AG04449 (cell line): ENCODE measurements around the gene SMLR1.

ENCODE experiments used
- CTCF ChIA-PET: fragments of 350-600 bp; formaldehyde crosslinking; extraction: SDS; loops from one replicate; lab custom pipeline; 2021; ENCODE audit warnings: antibody characterized with exemption; lab: Yijun Ruan, JAX
- POLR2A ChIA-PET: fragments of 400-600, 350-600 bp; formaldehyde crosslinking; extraction: SDS; loops from one replicate; lab custom pipeline; 2020; ENCODE audit warnings: antibody characterized with exemption, inconsistent platforms; lab: Yijun Ruan, JAX
- DNase-seq: peaks from one replicate; pipeline ENCODE4 v3.0.0-alpha.2; 2010; ENCODE audit warnings: low read depth, low spot score
- H3K4me3 ChIP-seq: 2 replicates; pipeline ENCODE4 v1.5.1; 2011; ENCODE audit warnings: low read depth, mild to moderate bottlenecking, control low read depth, low read length
- TF ChIP-seq, protein P1 (sequence below): IDR thresholded peaks from one replicate; pipeline ENCODE4 v1.5.1; 2011; ENCODE audit warnings: mild to moderate bottlenecking, moderate library complexity, low read length, control low read depth, inconsistent platforms; ENCODE audit not compliant: insufficient read depth; ENCODE audit errors: missing control alignments

Gene SMLR1

GRCh38 chr6:130872250-130873095 is 45.3 kb downstream of the SMLR1 start:
- no peak overlapping the region for H3K4me3 ChIP-seq
- ChIA-PET POLR2A (no interaction called here), CTCF (interaction anchor here (0.7 to 6.1 kb wide), 28 partner anchors 8 to 825 kb away, joined by 3 to 58 read pairs (median 5); no protein-coding TSS in a partner anchor)
- DNase-seq = no peak
- TF ChIP-seq, protein P1, sequence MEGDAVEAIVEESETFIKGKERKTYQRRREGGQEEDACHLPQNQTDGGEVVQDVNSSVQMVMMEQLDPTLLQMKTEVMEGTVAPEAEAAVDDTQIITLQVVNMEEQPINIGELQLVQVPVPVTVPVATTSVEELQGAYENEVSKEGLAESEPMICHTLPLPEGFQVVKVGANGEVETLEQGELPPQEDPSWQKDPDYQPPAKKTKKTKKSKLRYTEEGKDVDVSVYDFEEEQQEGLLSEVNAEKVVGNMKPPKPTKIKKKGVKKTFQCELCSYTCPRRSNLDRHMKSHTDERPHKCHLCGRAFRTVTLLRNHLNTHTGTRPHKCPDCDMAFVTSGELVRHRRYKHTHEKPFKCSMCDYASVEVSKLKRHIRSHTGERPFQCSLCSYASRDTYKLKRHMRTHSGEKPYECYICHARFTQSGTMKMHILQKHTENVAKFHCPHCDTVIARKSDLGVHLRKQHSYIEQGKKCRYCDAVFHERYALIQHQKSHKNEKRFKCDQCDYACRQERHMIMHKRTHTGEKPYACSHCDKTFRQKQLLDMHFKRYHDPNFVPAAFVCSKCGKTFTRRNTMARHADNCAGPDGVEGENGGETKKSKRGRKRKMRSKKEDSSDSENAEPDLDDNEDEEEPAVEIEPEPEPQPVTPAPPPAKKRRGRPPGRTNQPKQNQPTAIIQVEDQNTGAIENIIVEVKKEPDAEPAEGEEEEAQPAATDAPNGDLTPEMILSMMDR = peak; percentile 84

GRCh38 chr6:130873746-130874145 is 46.5 kb downstream of the SMLR1 start:
- POLR2A ChIA-PET = no interaction called here
- no peak for DNase-seq
- no peak overlapping the region for H3K4me3 ChIP-seq
- TF ChIP-seq, protein P1 = no peak
- CTCF ChIA-PET = interaction anchor here (0.6 to 6.1 kb wide), 14 partner anchors 8 to 826 kb away, joined by 3 to 58 read pairs (median 6); no protein-coding TSS in a partner anchor

DNA sequence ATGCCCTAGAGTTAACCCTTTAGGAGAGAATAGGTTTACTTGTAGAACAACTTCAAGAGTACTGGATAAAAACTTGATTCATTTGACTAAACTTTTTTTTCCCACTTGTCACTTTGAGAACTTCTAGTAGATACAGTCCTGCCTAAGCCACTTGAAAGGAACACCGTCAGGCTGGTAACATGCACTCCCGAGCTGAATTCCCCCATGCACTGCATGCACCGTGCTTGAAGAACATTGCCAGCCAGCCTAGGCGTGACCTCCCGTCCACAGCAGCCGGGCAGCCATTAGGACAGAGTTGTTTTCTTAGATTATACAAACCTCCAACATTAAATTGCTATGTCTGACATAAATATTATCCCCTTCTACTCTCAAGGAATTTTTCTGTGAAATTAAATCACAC is 52.6 kb downstream of the SMLR1 start:
- no peak for DNase-seq
- TF ChIP-seq, protein P1 = no peak
- ChIA-PET CTCF (interaction anchor here (3.9 to 8.5 kb wide), 2 partner anchors 7 to 236 kb away, joined by 35 to 231 read pairs; no protein-coding TSS in a partner anchor), POLR2A (no interaction called here)
- no peak overlapping the region for H3K4me3 ChIP-seq

- ChIA-PET POLR2A (no interaction called here), CTCF (interaction anchor here (1.5 to 8.5 kb wide), 3 partner anchors 10 to 234 kb away, joined by 3 to 231 read pairs (median 35); no protein-coding TSS in a partner anchor)
Observed at GRCh38 chr6:130882370-130882769, 55.2 kb downstream of the SMLR1 start.

GRCh38 chr6:130885392-130886192 is 58.4 kb downstream of the SMLR1 start:
- no peak overlapping the region for H3K4me3 ChIP-seq
- ChIA-PET CTCF (interaction anchor here (0.5 to 8.5 kb wide), 46 partner anchors 9 to 743 kb away, joined by 3 to 231 read pairs (median 5); partner anchors contain the start of gene MED23), POLR2A (no interaction called here)
- no peak for DNase-seq
- TF ChIP-seq, protein P1 = peak; percentile 70

More at GRCh38 chr6:130882370-130882769, 55.2 kb downstream of the SMLR1 start:
- TF ChIP-seq, protein P1 = no peak
- DNase-seq = no peak
- H3K4me3 ChIP-seq = no peak overlapping the region
